Keratinocyte (primary cell): ENCODE data around the gene EWSR1. TPM values are rescaled to one million over a fixed set of nuclear protein-coding genes. Genes with fewer than 3 reads are reported as not detected.

Source experiments
- DNase-seq: peaks from one replicate; pipeline ENCODE4 v3.0.0-alpha.2; 2011; ENCODE audit warnings: low read depth, missing footprints, low spot score
- FAIRE-seq: peaks from 2 replicates; lab custom pipeline; 2011; peaks lifted over from hg19 to GRCh38; lab: Jason Lieb, UNC
- H2AFZ ChIP-seq: 2 replicates; pipeline ENCODE4 v1.6.0; 2012; ENCODE audit warnings: low read length, control low read depth, inconsistent platforms; ENCODE audit not compliant: control insufficient read depth
- H3K27ac ChIP-seq: 2 replicates; pipeline ENCODE4 v1.5.1; 2011; ENCODE audit warnings: low read length; ENCODE audit not compliant: control insufficient read depth, insufficient read depth
- H3K27me3 ChIP-seq: 3 replicates; pipeline ENCODE4 v1.6.0; 2011; ENCODE audit warnings: low read length; ENCODE audit not compliant: control insufficient read depth, insufficient read depth; ENCODE audit errors: extremely low read depth
- H3K36me3 ChIP-seq, 2 experiments: 2 replicates in 1 of 2; 3 replicates in 1 of 2; pipeline ENCODE4 v1.5.1; 2011; ENCODE audit warnings: low read length in 2 of 2, mild to moderate bottlenecking in 1 of 2; ENCODE audit not compliant: control insufficient read depth in 2 of 2, insufficient read depth in 2 of 2; ENCODE audit errors: extremely low read depth in 1 of 2
- H3K4me1 ChIP-seq: 3 replicates; pipeline ENCODE4 v1.5.1; 2011; ENCODE audit warnings: low read length; ENCODE audit not compliant: control insufficient read depth, insufficient read depth; ENCODE audit errors: extremely low read depth
- H3K4me2 ChIP-seq: 3 replicates; pipeline ENCODE4 v1.6.0; 2011; ENCODE audit warnings: low read depth, low read length; ENCODE audit not compliant: control insufficient read depth, insufficient read depth; ENCODE audit errors: extremely low read depth
- H3K4me3 ChIP-seq, 3 experiments: fragments of 200-600 bp in 1 of 3; sonication (generic) in 1 of 3; 2 replicates in 2 of 3; 3 replicates in 1 of 3; pipeline ENCODE4 v1.5.1; 2011 to 2016; ENCODE audit warnings: low read length in 3 of 3, mild to moderate bottlenecking in 3 of 3, control low read depth in 2 of 3, inconsistent platforms in 1 of 3, low read depth in 1 of 3, mixed read lengths in 1 of 3, mixed run types in 1 of 3, moderate library complexity in 1 of 3; ENCODE audit not compliant: control insufficient read depth in 2 of 3, insufficient read depth in 2 of 3; ENCODE audit errors: extremely low read depth in 1 of 3
- H3K79me2 ChIP-seq: 2 replicates; pipeline ENCODE4 v1.6.0; 2012; ENCODE audit warnings: low read length; ENCODE audit not compliant: control insufficient read depth, insufficient read depth
- H3K9ac ChIP-seq: 3 replicates; pipeline ENCODE4 v1.6.0; 2011; ENCODE audit warnings: low read length; ENCODE audit not compliant: control insufficient read depth, insufficient read depth; ENCODE audit errors: extremely low read depth
- H3K9me1 ChIP-seq: 3 replicates; pipeline ENCODE4 v1.6.0; 2011; ENCODE audit warnings: low read length; ENCODE audit not compliant: control insufficient read depth, insufficient read depth; ENCODE audit errors: extremely low read depth
- H3K9me3 ChIP-seq: 2 replicates; pipeline ENCODE4 v1.5.1; 2012; ENCODE audit warnings: low read depth, low read length; ENCODE audit not compliant: control insufficient read depth
- H4K20me1 ChIP-seq: 3 replicates; pipeline ENCODE4 v1.6.0; 2011; ENCODE audit warnings: low read length; ENCODE audit not compliant: control insufficient read depth, insufficient read depth; ENCODE audit errors: extremely low read depth
- CTCF ChIP-seq, 3 experiments: IDR thresholded peaks in 1 of 3; conservative IDR thresholded peaks in 1 of 3; optimal IDR thresholded peaks in 1 of 3; 2 replicates in 2 of 3; 3 replicates in 1 of 3; pipeline versions ENCODE3 to v1.5.1; 2011; ENCODE audit warnings: low read length in 3 of 3, mild to moderate bottlenecking in 3 of 3, moderate library complexity in 2 of 3, control low read depth in 1 of 3, inconsistent platforms in 1 of 3; ENCODE audit not compliant: insufficient read depth in 2 of 3; ENCODE audit errors: extremely low read depth in 1 of 3
- EZH2 ChIP-seq: IDR thresholded peaks from one replicate; pipeline ENCODE4 v1.6.1; 2012; ENCODE audit warnings: inconsistent platforms, mild to moderate bottlenecking, low read length, moderate library complexity
- dilution Hi-C: fragments of 300-500 bp; cut with MboI; formaldehyde crosslinking; loops from one replicate; pipeline ENCODE4 v1.7.0; 2020; ENCODE audit warnings: low sequenced_read_pairs; ENCODE audit not compliant: extremely low pct_ligation_motif_present
- polyA plus RNA-seq, 5 experiments: library from polyadenylated mRNA; depleted of rRNA in 3 of 5; stranded (reverse) in 3 of 5; stranded (forward) in 1 of 5; unstranded in 1 of 5; fragments of >200 nt; gene quantifications; 1 replicate in 1 of 5; 2 replicates in 3 of 5; 3 replicates in 1 of 5; pipeline versions ENCODE4 v1.2.1 to v1.2.3, GENCODE V29; 2011 to 2012; ENCODE audit warnings: missing spikeins in 2 of 5, low read depth in 1 of 5, low replicate concordance in 1 of 5

EWSR1 gene
- polyA plus RNA-seq, 1 donor (not counting 4 experiments of a cell fraction or from before 2014, with no cell fraction given), result 245 TPM

DNA sequence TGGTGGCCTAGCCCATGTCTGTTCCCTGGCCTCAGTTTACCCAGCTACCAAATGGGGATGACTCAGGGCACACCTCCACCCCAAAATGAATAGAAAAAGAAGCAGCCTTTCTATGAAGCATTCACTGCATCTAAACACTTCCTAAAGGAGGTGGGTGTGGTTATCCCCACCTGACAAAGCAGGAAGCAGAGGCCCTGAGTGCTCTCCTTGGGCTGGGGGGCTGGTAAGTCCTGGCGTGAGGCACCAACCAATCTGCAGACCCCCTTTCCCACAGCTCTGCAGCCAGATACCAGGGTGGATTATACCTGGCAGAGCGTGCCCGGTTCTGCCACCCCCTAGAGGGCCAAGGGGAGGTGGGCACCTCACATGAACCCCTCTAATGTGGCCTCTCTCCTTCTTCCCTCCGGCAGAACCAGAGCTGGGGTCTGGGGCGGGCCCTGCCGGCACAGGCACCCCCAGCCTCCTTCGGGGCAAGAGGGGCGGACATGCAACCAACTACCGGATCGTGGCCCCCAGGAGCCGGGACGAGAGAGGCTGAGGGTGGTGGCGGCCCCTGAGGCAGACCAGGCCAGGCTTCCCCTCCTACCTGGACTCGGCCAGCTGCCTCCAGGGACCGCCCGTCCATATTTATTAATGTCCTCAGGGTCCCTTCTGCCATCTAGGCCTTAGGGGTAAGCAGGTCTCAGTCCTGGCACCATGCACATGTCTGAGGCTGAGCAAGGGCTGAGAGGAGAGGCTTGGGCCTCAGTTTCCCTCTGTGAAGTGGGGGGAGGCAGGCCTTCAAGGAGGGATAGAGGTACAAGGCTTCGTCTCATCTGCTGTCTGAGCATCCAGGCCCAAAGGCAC, 9.4 kb upstream of the EWSR1 start:
- Histone ChIP-seq H3K27ac (no peak overlapping the region), H3K9ac (no peak overlapping the region), H3K9me3 (no peaks in the 10 kb centered on the region), H3K4me3 (no peak overlapping the region), H3K4me2 (no peak overlapping the region), H4K20me1 (peaks cover 3% of the 10 kb centered on the region), H2AFZ (no peak overlapping the region), H3K9me1 (no peaks in the 10 kb centered on the region), H3K79me2 (no peaks in the 10 kb centered on the region), H3K27me3 (no peaks in the 10 kb centered on the region), H3K4me1 (no peaks in the 10 kb centered on the region), H3K36me3 (peaks cover 0 to 2% of the 10 kb centered on the region in 2 experiments)
- TF ChIP-seq CTCF (optimal IDR thresholded peaks at IDR 0.05 in 1 of 3, IDR thresholded peaks at IDR 0.05 in 1 of 3, conservative IDR thresholded peaks at IDR 0.05 in 1 of 3; ENCODE audit: extremely low read depth in 1 of 3, insufficient read depth in 2 of 3, low read length in 3 of 3) (no peak), EZH2 (no peak)
- DNase-seq (no peak), FAIRE-seq (no peak)
- dilution Hi-C loops, result no loop called here

GRCh38 chr22:29259253-29259899, 8.7 kb upstream of the EWSR1 start:
- H3K27me3 ChIP-seq, result no peaks in the 10 kb centered on the region
- no peak overlapping the region for H2AFZ ChIP-seq
- no peak overlapping the region for H3K9ac ChIP-seq
- no peaks in the 10 kb centered on the region for H3K9me1 ChIP-seq
- no peak overlapping the region for H3K27ac ChIP-seq
- DNase-seq, result no peak
- H3K4me3 ChIP-seq, result no peak overlapping the region
- FAIRE-seq, result no peak
- peaks cover 0 to 8% of the 10 kb centered on the region in 2 experiments for H3K36me3 ChIP-seq
- H3K79me2 ChIP-seq, result no peaks in the 10 kb centered on the region
- H3K4me2 ChIP-seq, result no peak overlapping the region
- H3K4me1 ChIP-seq, result no peaks in the 10 kb centered on the region
- peaks cover 3% of the 10 kb centered on the region for H4K20me1 ChIP-seq
- no peak for TF ChIP-seq EZH2
- no peak for TF ChIP-seq CTCF (optimal IDR thresholded peaks at IDR 0.05 in 1 of 3, IDR thresholded peaks at IDR 0.05 in 1 of 3, conservative IDR thresholded peaks at IDR 0.05 in 1 of 3; ENCODE audit: extremely low read depth in 1 of 3, insufficient read depth in 2 of 3, low read length in 3 of 3)
- H3K9me3 ChIP-seq, result no peaks in the 10 kb centered on the region
- dilution Hi-C loops, result no loop called here
